ENCODE data around the gene ESYT2. TPM values are rescaled to one million over a fixed set of nuclear protein-coding genes. Genes with fewer than 3 reads are reported as not detected.

Gene ESYT2
- total RNA-seq, 5 donors from 2014 or later (not counting 1 experiment from before 2014, with no cell fraction given), result 99.0 to 122 (median 116) TPM

- Histone ChIP-seq H3K4me1 (ENCODE audit: control insufficient read depth in 1 of 2, extremely low read depth in 1 of 2, insufficient read depth in 2 of 2, low read length in 2 of 2) (no peaks in the 10 kb centered on the region), H3K9me3 (no peaks in the 10 kb centered on the region), H3K36me3 (ENCODE audit: control insufficient read depth in 2 of 2, extremely low read depth in 1 of 2, insufficient read depth in 1 of 2, low read length in 1 of 2) (peaks cover 11 to 75% of the 10 kb centered on the region in 2 donors), H3K27ac (ENCODE audit: low read length) (no peak overlapping the region), H3K4me3 (ENCODE audit: control insufficient read depth in 1 of 2, extremely low read depth in 1 of 2, low read length in 1 of 2) (no peak overlapping the region), H3K27me3 (replicated peaks in 1 of 2; ENCODE audit: control insufficient read depth in 2 of 2, extremely low read depth in 1 of 2, insufficient read depth in 2 of 2, low read length in 1 of 2) (no peaks in the 10 kb centered on the region)
- ChIA-PET POLR2A (no interaction called here), CTCF (no interaction called here)
- DNase-seq, result no peak
- peaks cover 31% of the 10 kb centered on the region for H3K36me3 Mint-ChIP-seq
- H3K4me3 Mint-ChIP-seq, result no peak overlapping the region
- H3K27ac Mint-ChIP-seq, result no peak overlapping the region
- H3K4me1 Mint-ChIP-seq, result no peaks in the 10 kb centered on the region
- no peak for ATAC-seq (replicated peaks in 1 of 4)
- WGBS (ENCODE audit: insufficient coverage), result 97% methylated on average over 9 of the region's 9 CpGs
- H3K27me3 Mint-ChIP-seq, result no peaks in the 10 kb centered on the region
- H3K9me3 Mint-ChIP-seq, result no peaks in the 10 kb centered on the region
Observed at GRCh38 chr7:158749396-158749795, 79.9 kb downstream of the ESYT2 start.

GRCh38 chr7:158748335-158748734 lies 81.0 kb downstream of the ESYT2 start:
- no peaks in the 10 kb centered on the region for H3K9me3 Mint-ChIP-seq
- ChIA-PET POLR2A (no interaction called here), CTCF (interaction anchor here in 1 of 2 donors (1.0 kb wide), 1 partner anchor 228 kb away, joined by 3 read pairs; no protein-coding TSS in a partner anchor)
- WGBS (ENCODE audit: insufficient coverage), result 83% methylated on average over 9 of the region's 10 CpGs
- no peak overlapping the region for H3K4me3 Mint-ChIP-seq
- Histone ChIP-seq H3K4me3 (ENCODE audit: control insufficient read depth in 1 of 2, extremely low read depth in 1 of 2, low read length in 1 of 2) (no peak overlapping the region), H3K9me3 (no peaks in the 10 kb centered on the region), H3K27ac (ENCODE audit: low read length) (no peak overlapping the region), H3K36me3 (ENCODE audit: control insufficient read depth in 2 of 2, extremely low read depth in 1 of 2, insufficient read depth in 1 of 2, low read length in 1 of 2) (peaks cover 13 to 72% of the 10 kb centered on the region in 2 donors), H3K27me3 (replicated peaks in 1 of 2; ENCODE audit: control insufficient read depth in 2 of 2, extremely low read depth in 1 of 2, insufficient read depth in 2 of 2, low read length in 1 of 2) (no peaks in the 10 kb centered on the region), H3K4me1 (ENCODE audit: control insufficient read depth in 1 of 2, extremely low read depth in 1 of 2, insufficient read depth in 2 of 2, low read length in 2 of 2) (no peaks in the 10 kb centered on the region)
- ATAC-seq (replicated peaks in 1 of 4) (no peak), DNase-seq (no peak)
- H3K27ac Mint-ChIP-seq, result no peak overlapping the region
- no peaks in the 10 kb centered on the region for H3K27me3 Mint-ChIP-seq
- H3K4me1 Mint-ChIP-seq, result no peaks in the 10 kb centered on the region
- H3K36me3 Mint-ChIP-seq, result peaks cover 33% of the 10 kb centered on the region

- ChIA-PET POLR2A (no interaction called here), CTCF (no interaction called here)
- Histone ChIP-seq H3K36me3 (ENCODE audit: control insufficient read depth in 2 of 2, extremely low read depth in 1 of 2, insufficient read depth in 1 of 2, low read length in 1 of 2) (peaks cover 10 to 77% of the 10 kb centered on the region in 2 donors), H3K27me3 (replicated peaks in 1 of 2; ENCODE audit: control insufficient read depth in 2 of 2, extremely low read depth in 1 of 2, insufficient read depth in 2 of 2, low read length in 1 of 2) (no peaks in the 10 kb centered on the region), H3K9me3 (no peaks in the 10 kb centered on the region), H3K27ac (ENCODE audit: low read length) (no peak overlapping the region), H3K4me1 (ENCODE audit: control insufficient read depth in 1 of 2, extremely low read depth in 1 of 2, insufficient read depth in 2 of 2, low read length in 2 of 2) (no peaks in the 10 kb centered on the region), H3K4me3 (ENCODE audit: control insufficient read depth in 1 of 2, extremely low read depth in 1 of 2, low read length in 1 of 2) (no peak overlapping the region)
- WGBS (ENCODE audit: insufficient coverage), result 100% methylated on average over 7 of the region's 10 CpGs
- Mint-ChIP-seq H3K36me3 (peaks cover 40% of the 10 kb centered on the region), H3K27ac (no peak overlapping the region), H3K27me3 (no peaks in the 10 kb centered on the region), H3K9me3 (no peaks in the 10 kb centered on the region), H3K4me3 (no peak overlapping the region), H3K4me1 (no peaks in the 10 kb centered on the region)
- DNase-seq, result no peak
- ATAC-seq (replicated peaks in 1 of 4), result no peak
Observed at GRCh38 chr7:158747408-158747807, 81.9 kb downstream of the ESYT2 start.

- H3K4me3 ChIP-seq (ENCODE audit: control insufficient read depth in 1 of 2, extremely low read depth in 1 of 2, low read length in 1 of 2), result no peak overlapping the region
- CTCF ChIA-PET, result no interaction called here
- no peak overlapping the region for H3K27ac ChIP-seq (ENCODE audit: low read length)
- WGBS (ENCODE audit: insufficient coverage), result 90% methylated on average over 8 of the region's 9 CpGs
- POLR2A ChIA-PET, result no interaction called here
- peaks cover 43% of the 10 kb centered on the region for H3K36me3 Mint-ChIP-seq
- no peak overlapping the region for H3K4me3 Mint-ChIP-seq
- H3K27me3 Mint-ChIP-seq, result no peaks in the 10 kb centered on the region
- no peaks in the 10 kb centered on the region for H3K9me3 ChIP-seq
- H3K36me3 ChIP-seq (ENCODE audit: control insufficient read depth in 2 of 2, extremely low read depth in 1 of 2, insufficient read depth in 1 of 2, low read length in 1 of 2), result peaks cover 10 to 77% of the 10 kb centered on the region in 2 donors
- H3K9me3 Mint-ChIP-seq, result no peaks in the 10 kb centered on the region
- no peaks in the 10 kb centered on the region for H3K27me3 ChIP-seq (replicated peaks in 1 of 2; ENCODE audit: control insufficient read depth in 2 of 2, extremely low read depth in 1 of 2, insufficient read depth in 2 of 2, low read length in 1 of 2)
- no peak overlapping the region for H3K27ac Mint-ChIP-seq
- no peaks in the 10 kb centered on the region for H3K4me1 Mint-ChIP-seq
- ATAC-seq (replicated peaks in 1 of 4) (no peak), DNase-seq (no peak)
- H3K4me1 ChIP-seq (ENCODE audit: control insufficient read depth in 1 of 2, extremely low read depth in 1 of 2, insufficient read depth in 2 of 2, low read length in 2 of 2), result no peaks in the 10 kb centered on the region
Observed at GRCh38 chr7:158746957-158747356, 82.4 kb downstream of the ESYT2 start.

- H3K4me3 Mint-ChIP-seq, result no peak overlapping the region
- no peak overlapping the region for H3K4me3 ChIP-seq (ENCODE audit: control insufficient read depth in 1 of 2, extremely low read depth in 1 of 2, low read length in 1 of 2)
- no peaks in the 10 kb centered on the region for H3K27me3 Mint-ChIP-seq
- peaks cover 53% of the 10 kb centered on the region for H3K36me3 Mint-ChIP-seq
- CTCF ChIA-PET, result no interaction called here
- no peak for ATAC-seq (replicated peaks in 1 of 4)
- 100% methylated on average over 1 of the region's 10 CpGs for WGBS (ENCODE audit: insufficient coverage)
- H3K27ac ChIP-seq (ENCODE audit: low read length), result peak overlapping the region; percentile 17
- no peak for DNase-seq
- H3K4me1 ChIP-seq (ENCODE audit: control insufficient read depth in 1 of 2, extremely low read depth in 1 of 2, insufficient read depth in 2 of 2, low read length in 2 of 2), result no peaks in the 10 kb centered on the region
- POLR2A ChIA-PET, result interaction anchor here (0.6 to 1.0 kb wide), 2 partner anchors 13 to 82 kb away, joined by 4 to 8 read pairs; no protein-coding TSS in a partner anchor
- H3K9me3 Mint-ChIP-seq, result no peaks in the 10 kb centered on the region
- no peak overlapping the region for H3K27ac Mint-ChIP-seq
- peaks cover 19 to 83% of the 10 kb centered on the region in 2 donors for H3K36me3 ChIP-seq (ENCODE audit: control insufficient read depth in 2 of 2, extremely low read depth in 1 of 2, insufficient read depth in 1 of 2, low read length in 1 of 2)
- H3K27me3 ChIP-seq (replicated peaks in 1 of 2; ENCODE audit: control insufficient read depth in 2 of 2, extremely low read depth in 1 of 2, insufficient read depth in 2 of 2, low read length in 1 of 2), result no peaks in the 10 kb centered on the region
- peaks cover 0 to 7% (median 6%) of the 10 kb centered on the region in 3 donors for H3K4me1 Mint-ChIP-seq
- H3K9me3 ChIP-seq, result no peaks in the 10 kb centered on the region
Observed at GRCh38 chr7:158745057-158745715, 84.1 kb downstream of the ESYT2 start.

- peaks cover 48% of the 10 kb centered on the region for H3K36me3 Mint-ChIP-seq
- ATAC-seq (replicated peaks in 1 of 4) (no peak), DNase-seq (no peak)
- Histone ChIP-seq H3K4me3 (ENCODE audit: control insufficient read depth in 1 of 2, extremely low read depth in 1 of 2, low read length in 1 of 2) (no peak overlapping the region), H3K36me3 (ENCODE audit: control insufficient read depth in 2 of 2, extremely low read depth in 1 of 2, insufficient read depth in 1 of 2, low read length in 1 of 2) (peaks cover 25 to 85% of the 10 kb centered on the region in 2 donors), H3K9me3 (no peaks in the 10 kb centered on the region), H3K27ac (ENCODE audit: low read length) (no peak overlapping the region), H3K27me3 (replicated peaks in 1 of 2; ENCODE audit: control insufficient read depth in 2 of 2, extremely low read depth in 1 of 2, insufficient read depth in 2 of 2, low read length in 1 of 2) (no peaks in the 10 kb centered on the region), H3K4me1 (ENCODE audit: control insufficient read depth in 1 of 2, extremely low read depth in 1 of 2, insufficient read depth in 2 of 2, low read length in 2 of 2) (no peaks in the 10 kb centered on the region)
- no peak overlapping the region for H3K4me3 Mint-ChIP-seq
- H3K27ac Mint-ChIP-seq, result no peak overlapping the region
- H3K9me3 Mint-ChIP-seq, result no peaks in the 10 kb centered on the region
- POLR2A ChIA-PET, result no interaction called here
- H3K27me3 Mint-ChIP-seq, result no peaks in the 10 kb centered on the region
- CTCF ChIA-PET, result no interaction called here
- no CpG with 5 or more reads among the region's 4 CpGs for WGBS (ENCODE audit: insufficient coverage)
- peaks cover 0 to 8% (median 6%) of the 10 kb centered on the region in 3 donors for H3K4me1 Mint-ChIP-seq
Observed at GRCh38 chr7:158744070-158744469, 85.2 kb downstream of the ESYT2 start.

Measured in T-cell (primary cell).